HG03196 (cell line): ENCODE results near the gene TEC.

Experiments
- ATAC-seq: cut with Tn5 transposase; IDR thresholded peaks from one replicate; pipeline ENCODE4 v1.9.1; 2021; ENCODE audit not compliant: unreplicated experiment

Gene TEC

DNA sequence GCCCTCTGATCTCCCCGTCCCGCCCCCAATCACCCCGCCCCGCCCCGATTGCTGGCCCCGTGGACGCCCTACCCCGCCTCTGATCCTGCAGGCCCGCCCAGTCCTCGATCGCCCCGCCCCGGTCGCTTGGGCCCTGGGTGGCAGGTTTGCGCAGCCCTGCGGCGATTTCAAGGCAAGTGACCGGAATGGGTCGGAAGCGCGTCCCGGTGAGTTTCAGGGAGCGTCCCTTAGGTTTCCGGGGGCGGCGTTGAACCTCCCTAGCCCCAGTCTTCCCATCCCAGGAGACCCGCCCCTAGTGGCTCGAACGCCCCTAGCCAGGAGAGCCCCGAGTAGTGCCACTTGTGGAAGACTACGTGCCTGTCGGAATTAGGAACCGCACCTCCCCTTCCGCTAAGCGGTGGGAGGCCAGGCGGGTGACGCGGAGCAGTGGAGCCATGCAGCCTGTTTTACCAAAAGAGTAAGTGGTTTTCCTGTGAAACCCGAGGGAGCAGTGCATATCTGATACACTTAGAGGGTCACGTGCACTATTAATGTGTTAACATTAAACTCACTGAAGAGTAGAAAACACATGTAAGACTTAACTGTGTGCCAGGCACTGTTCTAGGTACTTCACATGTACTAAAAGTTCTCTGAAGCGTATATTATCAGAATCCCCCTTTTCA lies 354 bp upstream of the TEC start:
- peak; percentile 81 for ATAC-seq

DNA sequence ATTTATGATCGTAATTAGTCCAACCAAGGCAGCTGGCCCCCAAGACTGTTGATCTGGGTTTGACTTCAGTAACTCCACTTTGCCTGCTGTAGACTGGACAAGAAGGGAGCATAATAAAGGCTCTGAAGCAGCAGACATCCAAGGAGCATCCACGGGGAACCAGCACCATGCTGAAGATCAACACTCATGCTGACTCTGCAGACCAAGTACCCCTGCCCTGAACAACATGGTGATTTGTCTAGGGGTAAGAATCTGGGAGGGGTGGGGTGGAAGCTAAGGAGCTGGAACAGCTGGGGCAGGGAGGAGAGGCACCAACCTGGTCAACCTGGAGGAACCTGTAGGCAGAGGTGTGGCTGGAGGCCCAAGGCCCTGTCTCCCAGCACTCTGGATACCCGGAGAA lies 2.1 kb downstream of the TEC start:
- ATAC-seq, result no peak

DNA sequence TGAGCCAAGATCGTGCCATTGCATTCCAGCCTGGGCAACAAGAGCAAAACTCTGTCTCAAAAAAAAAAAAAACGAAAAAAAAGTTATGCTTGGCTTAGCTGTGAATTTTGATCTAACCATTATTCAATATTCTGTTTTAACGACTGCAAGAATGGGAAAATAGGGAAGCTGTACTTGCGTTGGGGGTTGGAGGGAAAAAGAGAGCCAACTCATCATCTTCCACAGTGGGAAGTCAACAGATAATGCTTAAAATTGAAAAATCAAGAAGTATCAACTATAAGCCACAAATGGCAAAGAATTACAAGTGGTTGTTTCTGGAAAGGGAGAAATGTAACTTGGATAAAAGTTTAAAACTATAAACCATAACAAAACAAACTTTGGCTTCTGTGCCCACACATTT lies 2.9 kb downstream of the TEC start:
- no peak for ATAC-seq

DNA sequence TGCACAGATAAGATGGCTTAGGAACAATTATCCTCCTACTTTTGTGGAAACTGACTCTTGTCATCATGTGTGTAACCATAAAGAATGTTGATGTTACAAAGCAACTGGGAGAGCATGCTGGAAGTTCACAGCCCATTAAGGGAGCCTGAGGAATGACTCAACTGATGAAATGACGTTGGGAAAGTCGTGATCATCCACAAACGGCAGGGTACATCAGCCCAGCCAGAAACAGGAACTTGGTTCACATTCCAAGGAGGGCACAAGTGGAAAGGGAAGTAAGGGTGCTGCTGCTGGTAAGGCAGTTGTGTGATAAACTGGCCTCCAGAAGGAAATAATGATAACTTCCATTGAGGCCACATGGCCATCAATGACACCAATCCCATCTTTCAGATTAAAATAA lies 6.7 kb downstream of the TEC start:
- ATAC-seq, result no peak

DNA sequence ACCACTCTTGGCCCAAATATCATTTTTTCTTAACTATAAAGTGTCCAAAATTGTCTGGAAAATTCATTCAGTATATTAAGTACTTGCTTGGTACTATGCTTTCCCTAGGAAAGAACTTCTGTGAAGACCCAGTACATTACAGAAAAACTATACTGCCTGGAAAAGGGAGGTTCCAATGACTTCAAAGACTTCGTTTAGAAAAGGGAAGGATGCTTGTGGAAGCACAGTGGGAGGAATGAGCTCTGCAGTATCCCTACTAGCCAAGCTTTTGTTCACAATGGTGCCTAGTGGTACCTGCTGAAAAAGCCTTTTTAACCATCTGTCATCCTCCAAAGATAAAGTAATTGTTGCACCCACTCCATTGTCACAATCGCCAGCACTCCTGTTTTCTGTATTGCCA lies 7.2 kb downstream of the TEC start:
- ATAC-seq, result no peak

DNA sequence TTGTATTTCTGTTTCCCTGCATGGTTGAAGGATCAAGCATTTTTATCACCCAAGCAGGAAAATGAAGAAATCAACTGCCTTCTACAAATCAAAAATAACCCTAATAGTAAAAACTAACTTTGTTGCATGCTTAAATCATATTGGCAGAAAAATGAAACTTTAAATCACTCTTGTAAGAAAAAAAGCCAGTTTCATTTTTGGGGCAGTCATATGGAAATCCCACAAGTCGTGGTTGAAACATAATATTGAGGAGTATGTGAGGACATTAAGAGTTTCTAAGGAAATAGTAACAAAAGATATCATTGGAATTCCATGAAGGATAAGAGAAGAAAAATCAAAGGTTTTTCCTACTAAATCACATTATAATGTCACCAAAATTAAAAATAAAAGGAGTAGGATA lies 8.4 kb downstream of the TEC start:
- no peak for ATAC-seq

DNA sequence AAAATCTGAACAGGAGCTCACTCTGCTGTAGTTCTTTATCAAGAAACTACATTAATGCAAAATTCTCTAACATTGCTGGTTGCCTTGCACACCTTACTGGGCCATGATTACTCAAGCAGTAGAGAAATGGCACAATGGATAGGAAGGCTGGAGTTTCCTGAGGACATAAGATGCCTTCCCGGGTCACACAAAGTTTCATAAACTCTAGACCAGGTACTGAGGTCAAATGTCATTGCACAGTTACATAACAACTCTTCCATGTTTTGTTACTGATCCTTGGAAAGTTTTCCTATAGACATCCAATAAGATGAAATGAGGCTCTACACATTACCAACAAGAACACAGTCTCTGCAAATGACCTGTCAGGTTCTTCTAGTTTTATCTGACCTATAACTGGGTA lies 9.9 kb downstream of the TEC start:
- ATAC-seq, result no peak

DNA sequence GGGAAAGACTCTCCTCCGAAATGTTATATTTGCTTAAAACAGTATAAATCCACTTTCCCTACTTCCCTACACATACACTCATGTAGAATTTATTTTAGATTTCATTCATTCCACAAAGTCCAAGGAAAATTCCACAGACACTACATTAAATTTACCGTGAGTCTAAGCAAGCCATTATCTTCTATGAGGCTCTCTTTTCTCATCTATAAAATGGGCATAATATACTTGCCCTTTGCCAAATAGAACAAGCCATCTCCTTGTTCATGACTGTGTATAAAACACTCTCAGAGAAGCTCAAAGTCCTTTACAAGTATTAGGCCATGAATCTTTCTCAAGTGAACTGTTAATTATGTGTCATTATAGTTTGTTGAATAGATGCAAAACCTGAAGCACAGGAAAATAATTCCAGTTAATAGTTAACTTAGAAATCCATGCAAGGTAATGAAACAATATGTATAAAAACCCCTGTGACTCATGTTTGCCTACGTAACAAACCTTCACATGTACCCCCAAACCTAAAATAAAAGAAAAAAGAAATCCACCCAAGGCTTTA lies 10.7 kb downstream of the TEC start:
- ATAC-seq, result no peak

DNA sequence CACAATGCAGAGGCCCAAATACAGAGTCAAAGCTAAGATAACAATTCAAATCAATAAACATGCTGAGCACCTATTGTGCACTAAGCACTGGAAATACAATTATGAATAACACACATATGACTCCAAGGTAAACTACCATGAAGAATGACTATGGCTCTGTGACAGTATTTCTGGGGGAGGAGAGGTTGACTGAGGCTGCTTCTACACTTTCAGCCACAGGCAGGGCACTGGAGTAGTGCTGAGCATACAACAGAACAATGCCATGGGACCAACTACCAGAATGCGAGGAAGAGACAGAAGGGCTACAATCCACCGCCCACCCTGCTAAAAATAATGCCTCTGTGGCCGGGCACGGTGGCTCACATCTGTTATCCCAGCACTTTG lies 13.7 kb downstream of the TEC start:
- no peak for ATAC-seq

DNA sequence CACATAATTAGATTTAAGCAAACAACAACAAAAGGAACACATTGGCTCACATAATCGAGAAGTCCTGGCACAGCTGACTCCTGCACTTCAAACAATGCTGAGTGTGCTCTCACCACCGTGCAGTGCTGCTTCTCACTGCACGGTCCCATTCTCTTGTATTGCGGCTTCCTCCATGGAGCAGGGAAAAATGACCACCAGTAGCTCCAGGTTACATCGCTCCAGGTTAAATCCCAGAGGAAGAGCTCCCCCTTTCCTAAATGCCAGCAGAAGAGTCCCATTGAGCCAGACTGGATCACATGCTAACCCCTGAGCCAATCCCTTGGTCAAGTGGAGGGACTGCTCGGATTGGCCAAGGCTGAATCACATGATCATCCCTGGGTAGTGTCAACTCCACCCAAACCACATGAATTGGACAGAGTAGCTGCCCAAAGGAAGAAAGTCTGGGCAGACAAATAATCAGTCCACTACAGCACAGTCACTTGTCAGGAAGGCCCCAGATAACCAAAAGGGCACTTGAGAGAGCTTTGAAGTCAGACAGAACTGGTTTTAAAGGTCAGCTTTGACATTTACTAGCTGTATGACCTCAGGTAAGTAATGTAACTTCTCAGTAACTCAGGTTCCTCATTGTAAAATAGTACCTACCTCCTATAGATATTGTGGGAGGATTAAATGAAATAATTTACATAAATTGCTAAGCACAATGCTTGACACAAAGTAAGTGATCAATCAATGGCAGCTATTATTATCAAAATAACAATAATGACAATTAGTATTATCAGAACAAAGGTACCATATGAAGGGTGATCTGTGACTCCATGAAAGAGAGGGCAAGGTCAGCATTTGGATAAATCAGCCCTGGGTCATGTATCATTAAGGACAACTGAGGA lies 14.3 kb downstream of the TEC start:
- ATAC-seq, result no peak

DNA sequence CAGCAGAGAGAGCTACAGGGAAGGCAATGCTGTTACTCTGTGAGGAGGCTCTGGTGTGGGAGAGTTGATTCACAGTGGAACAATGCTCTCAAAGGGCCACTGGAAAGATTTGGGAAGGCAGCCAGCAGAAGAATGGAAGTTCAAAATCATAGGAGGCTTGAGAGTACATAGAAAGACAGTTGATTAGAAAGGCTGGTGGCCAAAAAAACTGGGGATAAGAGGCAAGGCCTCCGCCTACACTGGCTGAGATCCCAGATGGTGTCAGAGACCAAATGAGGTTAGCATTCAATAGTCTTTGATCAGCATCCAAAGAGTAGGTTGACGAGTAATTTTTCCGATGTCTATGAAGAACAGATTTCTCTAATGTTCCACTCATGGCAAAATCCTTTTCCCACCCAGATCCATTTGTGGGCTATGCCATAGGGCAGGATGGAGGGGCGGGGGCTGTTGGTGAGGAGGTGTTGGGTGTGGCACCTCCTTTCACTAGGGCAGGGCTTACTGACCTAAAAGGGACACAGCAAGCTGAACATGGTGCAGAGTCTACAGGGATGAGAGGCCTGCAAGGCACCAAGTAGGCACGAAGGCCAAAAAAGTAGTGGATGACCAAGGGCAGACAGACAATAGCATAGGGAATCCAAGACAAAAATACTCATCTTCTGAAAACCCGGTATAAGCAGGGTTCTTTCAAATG lies 15.1 kb downstream of the TEC start:
- no peak for ATAC-seq

DNA sequence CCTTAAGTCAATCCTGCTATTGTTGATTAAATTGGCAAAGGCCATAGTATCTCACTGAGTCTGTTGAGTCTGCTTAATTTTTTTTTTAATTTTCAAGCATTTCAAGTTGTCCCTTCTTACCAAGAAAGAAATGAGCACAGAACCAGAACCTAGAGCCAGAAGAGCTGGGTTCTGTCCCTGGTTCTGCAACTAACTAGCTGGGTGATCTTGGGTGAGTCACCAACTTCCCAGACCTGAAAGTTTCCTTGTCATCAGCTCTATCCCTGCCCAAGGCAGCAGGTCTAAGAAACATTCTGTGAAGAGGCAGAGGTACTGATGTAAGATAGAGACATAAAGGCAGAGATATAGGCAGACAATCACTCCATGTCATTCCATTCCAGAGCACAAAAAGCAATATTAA lies 17.3 kb downstream of the TEC start:
- no peak for ATAC-seq

DNA sequence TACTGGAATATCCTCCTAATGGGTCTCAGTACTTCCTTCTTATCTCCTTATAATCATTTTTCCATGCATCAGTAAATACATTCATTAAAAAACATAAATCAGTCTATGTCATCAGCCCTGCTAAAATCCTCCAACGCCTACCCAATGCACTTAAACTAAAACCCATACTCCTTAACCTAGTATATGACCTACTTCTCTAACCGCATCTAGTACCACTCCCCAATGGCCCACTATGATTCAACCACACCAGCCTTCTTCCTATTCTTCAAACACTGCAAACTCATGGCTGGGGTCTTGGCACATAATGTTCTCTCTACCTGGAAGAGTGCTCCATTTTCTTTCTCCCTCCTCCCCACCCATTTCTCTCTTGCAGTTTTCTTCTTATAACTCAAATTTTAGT lies 18.7 kb downstream of the TEC start:
- no peak for ATAC-seq

DNA sequence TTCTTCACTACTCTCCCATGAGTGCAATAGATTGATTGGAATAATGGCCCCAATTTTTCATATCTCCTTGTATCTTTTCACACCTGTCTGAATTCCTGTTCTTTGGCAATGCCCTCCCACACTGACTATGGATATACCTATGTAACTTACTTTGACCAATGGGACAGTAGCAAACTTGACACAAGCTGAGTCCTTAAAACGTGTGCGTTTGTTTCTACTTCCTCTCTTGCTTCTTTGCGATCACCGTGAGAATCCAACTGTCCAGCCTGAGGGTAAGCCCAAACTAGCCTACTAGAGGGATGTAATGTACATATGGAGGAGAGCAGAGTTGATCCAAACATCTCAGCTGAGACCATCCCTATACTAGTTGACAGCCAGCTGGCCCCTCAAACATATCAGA lies 19.3 kb downstream of the TEC start:
- ATAC-seq, result no peak

DNA sequence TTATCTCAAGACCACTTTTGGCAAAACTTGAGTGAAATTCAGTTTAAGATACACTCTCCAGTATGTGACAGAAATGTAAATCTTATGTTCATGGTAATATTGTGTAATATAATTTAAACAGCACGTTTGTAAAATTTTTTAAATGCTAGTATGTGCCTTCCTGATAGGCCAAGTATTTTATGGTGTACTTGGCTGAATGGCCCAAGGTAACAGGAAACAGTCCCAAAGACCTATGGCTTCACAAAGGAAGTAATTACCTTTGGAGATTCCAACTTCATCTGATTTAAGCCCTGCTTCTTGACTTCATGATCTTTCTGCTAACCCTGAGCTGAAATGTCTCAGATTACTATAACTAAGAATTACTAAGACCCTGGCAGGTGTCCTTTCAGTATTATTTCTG lies 20.3 kb downstream of the TEC start:
- ATAC-seq, result no peak

DNA sequence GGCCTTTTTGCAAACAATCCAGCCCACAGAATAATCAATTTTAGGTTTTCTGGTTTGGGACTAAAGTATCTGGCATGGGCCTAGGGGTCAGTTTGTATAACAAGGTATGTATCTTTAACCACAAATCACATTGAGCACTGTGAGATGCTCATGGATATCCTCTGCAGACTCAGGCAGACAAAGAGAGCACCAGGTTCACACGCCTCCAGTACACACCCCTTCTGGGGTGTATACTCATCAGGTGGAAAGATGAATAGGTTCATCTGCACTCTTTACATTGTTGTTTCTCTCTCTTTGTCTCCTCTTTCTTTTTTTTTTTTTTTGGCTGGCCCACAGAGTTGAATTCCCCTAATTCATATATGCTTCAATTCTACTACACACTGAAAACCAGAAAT lies 21.1 kb downstream of the TEC start:
- ATAC-seq, result no peak

DNA sequence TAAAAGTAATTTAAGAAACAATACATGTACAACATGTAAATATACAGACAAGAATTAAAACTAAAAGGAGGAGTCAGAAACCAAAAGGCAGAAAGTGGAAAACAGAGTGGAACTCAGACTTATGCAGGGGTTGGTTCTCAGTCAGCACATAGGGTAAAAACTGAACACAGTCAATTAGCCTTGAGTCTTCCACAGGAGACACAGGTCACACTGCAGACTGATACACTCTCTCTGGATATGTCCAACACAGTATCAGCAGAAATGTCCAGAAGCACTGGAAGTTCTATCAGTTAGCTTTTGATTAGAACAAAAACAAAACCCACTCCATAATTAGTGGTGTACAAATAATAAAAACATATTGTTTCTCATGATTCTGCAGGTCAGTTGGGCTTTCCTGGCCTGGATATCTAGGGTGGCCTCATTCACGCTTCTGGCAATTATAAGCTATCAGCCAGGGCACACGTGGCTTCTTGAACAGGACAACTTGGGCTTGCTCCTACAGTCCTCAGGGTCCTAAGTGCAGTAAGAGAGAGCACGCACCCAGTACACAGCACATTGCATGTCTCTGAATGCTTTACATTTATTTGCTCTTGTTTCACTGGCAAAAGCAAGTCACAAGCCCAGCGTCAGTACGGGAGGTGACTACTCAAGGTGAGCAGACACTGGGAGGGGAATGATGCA lies 21.6 kb downstream of the TEC start:
- no peak for ATAC-seq

DNA sequence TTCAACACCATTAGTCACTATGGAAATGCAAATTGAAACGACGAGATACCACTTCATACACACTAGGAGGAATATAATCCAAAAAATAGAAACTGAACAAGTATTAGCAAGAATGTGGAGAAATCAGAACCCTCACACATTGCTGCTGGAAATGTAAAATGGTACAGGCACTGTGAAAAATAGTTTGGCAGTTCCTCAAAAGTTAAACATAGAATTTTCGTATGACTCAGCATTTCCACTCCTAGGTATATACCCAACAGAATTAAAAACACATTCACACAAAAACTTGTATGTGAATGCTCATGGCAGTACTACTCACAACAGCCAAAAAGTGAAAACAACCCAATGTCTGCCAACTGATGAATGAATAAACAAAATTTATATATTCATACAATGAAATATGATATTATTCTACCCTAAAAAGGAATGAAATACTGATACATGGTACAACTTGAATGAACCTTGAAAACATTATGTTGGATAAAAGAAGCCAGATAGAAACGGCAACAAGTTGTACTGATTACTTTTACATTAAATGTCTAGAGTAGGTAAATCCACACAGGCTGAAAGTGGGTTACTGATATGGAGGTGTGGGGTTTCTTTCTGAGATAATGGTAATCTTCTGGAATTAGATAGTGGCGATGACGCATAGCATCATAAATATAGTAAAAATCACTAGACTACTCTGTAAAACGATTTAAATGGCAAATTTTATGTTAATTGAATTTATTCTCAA lies 22.3 kb downstream of the TEC start:
- peak; percentile 46 for ATAC-seq

DNA sequence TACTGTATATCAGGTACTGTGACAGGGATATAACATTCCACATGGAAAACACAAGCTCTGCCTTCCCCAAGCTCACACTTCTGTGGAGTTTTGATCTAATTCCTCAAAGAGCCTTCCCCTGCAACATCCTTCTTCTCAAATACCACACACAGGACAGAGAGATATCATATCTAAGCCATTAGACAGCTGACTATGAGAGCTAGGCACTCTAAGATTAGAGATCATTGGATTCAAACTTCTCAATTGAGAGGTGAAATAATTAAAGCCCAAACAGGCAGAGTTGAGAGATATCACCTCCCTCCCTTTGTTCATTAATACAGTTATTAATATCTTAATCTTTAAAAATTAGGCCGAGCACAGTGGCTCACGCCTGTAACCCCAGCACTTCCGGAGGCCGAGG lies 25.0 kb downstream of the TEC start:
- no peak for ATAC-seq

DNA sequence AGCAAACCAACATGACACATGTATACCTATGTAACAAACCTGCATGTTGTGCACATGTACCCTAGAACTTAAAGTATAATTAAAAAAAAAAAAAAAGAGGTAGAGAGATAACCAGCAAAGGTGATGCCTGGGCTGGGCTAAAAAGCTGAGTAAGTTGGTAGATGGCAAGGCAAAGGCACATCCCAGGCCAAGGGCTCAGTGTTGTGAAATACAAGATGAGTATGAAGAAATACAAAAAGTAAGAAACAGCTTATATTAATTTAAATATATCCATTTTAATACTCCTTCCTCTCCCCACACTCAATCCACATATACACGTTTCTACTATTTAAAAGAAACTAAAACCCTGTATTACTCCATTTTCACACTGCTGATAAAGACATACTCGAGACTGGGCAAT lies 25.8 kb downstream of the TEC start:
- ATAC-seq, result no peak

DNA sequence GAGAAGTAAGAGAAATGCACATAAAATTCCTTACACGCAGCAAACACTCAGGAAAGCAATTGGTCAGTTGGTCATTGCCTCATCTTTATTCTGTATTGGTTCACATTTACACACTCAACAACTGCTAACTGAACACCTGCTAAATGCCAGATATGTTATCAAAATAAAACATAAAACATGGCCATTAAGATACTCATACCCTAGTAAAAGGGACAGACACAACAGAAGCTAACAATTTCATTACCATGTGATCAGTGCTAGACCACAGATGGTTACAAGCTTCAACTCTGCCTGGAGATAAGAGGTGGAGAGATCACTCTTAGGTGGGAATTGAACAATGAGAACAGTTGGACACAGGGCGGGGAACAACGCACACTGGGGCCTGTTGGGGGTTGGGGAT lies 26.2 kb downstream of the TEC start:
- no peak for ATAC-seq
